Measurements from ENCODE around the gene MYCBPAP.

- TF ChIP-seq CTCF (conservative IDR thresholded peaks at IDR 0.05 in 1 of 2, IDR thresholded peaks at IDR 0.05 in 1 of 2; ENCODE audit: low read depth in 1 of 2, low read length in 2 of 2) (no peak), EZH2 (IDR thresholded peaks at IDR 0.05; ENCODE audit: low read length, missing control alignments) (no peak)
These were observed 43.5 kb upstream of the MYCBPAP start for GRCh38 chr17:50464736-50465135.
